Umbilical cord (tissue), 2 donors: Measurements from ENCODE around the gene NAA40. TPM values are rescaled to one million over a fixed set of nuclear protein-coding genes. Genes with fewer than 3 reads are reported as not detected.

Experiments used
- DNase-seq: peaks from one replicate; pipeline ENCODE4 v3.0.0-alpha.2; 2015; ENCODE audit warnings: low spot score
- total RNA-seq: library from RNA; depleted of rRNA; stranded (reverse); fragments of >200 nt; gene quantifications from one replicate; pipeline ENCODE4 v1.2.3, GENCODE V29; 2014; ENCODE audit warnings: low replicate concordance; ENCODE audit not compliant: insufficient read depth

Gene NAA40
- 3.6 TPM for total RNA-seq

- peak; percentile 93 for DNase-seq
Measured at GRCh38 chr11:63938479-63939396, at the start of gene NAA40. Gene NAA40, plus strand, starts transcription at chr11:63939002. Its CDS starts 95 bp downstream, at chr11:63939097.

GRCh38 chr11:63889344-63889743, 49.5 kb upstream of the NAA40 start:
- DNase-seq, result no peak

DNA sequence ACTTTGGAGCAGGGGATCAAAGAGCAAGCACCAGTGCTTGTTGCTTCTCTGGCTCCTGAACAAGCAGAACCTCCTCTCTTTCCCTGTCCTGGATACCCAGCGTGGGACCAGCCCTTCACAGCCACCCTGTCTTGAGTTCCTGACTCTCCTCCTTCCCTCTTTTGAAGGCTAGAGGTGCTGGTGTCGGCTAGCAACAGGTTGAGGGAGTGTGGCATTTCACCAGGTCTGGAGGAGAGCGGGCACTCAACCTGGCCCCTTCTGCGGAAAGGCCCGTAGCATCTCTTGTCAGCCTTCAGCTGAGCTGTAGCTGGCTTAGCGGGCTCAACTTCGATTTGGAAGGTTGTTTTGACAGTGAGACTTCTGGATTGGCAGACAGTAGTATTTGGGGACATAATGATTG, 48.4 kb upstream of the NAA40 start:
- DNase-seq, result no peak

DNA sequence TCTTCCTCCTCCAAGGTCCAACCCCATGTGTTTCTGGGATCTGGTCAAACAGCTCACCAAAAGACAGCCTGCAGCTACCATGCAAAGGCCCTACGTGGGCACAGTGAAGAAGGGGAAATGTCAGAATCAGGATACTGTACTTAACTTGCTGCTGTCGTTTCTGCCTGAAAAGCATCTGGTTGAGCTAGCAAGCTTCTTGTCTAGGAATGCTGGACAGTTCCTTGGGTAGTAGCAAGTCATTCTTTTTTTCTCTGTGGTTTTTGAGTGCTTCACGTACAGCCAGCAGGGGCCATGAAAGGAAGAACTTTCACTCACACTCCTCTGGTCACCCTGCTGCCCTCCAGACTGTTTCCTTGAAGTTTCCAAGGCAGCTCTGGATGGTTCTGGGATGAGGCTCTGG, 46.6 kb upstream of the NAA40 start:
- no peak for DNase-seq

- no peak for DNase-seq
Measured at GRCh38 chr11:63893355-63893754, 45.4 kb upstream of the NAA40 start.

DNA sequence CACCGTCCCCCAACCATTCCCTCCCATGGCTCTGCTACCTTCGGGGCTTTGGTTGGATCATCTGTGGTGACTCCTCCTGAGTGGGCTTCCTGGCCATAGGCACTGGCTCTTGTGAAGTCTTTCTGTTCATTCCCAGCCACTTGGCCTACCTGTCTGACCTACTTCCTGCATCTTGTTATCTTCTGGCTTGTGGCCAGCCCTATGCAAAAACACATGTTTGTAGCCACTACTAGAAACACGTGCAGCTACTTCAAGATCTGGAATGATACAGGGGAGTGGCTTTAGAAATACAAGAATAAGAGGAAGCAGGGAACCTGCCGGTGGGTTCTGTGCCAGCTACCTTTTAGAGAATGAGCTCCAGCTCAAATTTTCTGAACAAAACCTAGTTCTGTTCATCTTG, 42.7 kb upstream of the NAA40 start:
- no peak for DNase-seq

DNA sequence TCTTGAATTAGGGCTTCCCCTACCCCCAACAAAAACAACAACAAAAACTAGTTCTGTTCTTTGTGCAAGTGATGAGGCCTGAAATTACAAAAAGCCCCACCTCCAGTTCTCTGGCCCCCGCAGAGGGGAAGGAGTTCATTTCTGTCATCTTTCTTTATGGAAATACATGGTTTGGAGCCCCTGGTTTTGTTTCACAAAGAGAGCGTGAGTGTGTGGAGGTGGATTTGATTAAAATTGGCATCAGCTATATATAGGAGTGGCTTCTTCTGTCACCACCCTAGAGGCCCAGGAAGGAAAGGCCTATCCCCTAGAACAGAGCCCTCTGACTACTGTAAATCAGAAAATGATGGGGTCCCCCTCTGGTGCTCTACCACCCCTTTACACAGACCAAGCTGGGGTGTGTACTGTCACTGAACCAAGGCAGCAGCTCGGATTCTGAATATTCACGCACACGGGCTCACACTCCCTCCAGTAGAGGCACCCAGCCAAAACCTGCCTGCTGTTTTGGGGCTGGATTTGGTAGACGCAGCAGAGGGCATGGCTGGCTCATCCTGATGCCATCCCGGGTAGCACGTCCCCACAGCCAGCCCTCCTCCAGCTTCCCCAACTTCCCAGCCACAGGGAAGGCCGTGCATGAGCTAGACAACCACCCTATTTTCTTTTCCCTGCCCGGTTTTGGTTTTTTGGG, 41.2 kb upstream of the NAA40 start:
- DNase-seq, result no peak

GRCh38 chr11:63901660-63902059, 37.1 kb upstream of the NAA40 start:
- no peak for DNase-seq

DNA sequence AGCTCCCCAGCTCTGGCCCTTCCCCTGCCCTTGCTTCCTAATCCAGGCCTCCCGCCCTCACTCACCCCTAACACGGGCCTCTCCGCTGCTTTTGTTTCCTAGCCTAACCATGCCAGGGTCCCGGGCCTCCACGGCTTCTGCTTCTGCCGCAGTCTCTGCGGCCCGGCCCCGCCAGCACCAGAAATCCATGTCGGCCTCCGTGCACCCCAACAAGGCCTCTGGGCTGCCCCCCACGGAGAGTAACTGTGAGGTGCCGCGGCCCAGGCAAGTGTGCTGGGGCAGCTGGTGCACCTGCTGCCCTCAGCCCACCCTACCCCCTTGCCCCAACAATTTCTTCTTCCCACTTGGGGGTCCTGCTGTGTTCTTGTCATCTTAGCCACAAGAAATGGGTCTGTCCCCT, 34.9 kb upstream of the NAA40 start:
- no peak for DNase-seq

DNA sequence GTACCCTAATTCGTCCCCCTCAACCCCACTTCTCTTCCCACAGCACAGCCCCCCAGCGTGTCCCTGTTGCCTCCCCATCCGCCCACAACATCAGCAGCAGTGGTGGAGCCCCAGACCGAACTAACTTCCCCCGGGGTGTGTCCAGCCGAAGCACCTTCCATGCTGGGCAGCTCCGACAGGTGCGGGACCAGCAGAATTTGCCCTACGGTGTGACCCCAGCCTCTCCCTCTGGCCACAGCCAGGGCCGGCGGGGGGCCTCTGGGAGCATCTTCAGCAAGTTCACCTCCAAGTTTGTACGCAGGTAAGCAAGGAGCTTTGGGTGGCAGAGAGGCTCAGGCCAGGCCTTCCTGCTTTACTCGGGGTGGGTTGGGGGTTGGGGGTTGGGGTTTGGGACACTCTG, 34.1 kb upstream of the NAA40 start:
- DNase-seq, result no peak

DNA sequence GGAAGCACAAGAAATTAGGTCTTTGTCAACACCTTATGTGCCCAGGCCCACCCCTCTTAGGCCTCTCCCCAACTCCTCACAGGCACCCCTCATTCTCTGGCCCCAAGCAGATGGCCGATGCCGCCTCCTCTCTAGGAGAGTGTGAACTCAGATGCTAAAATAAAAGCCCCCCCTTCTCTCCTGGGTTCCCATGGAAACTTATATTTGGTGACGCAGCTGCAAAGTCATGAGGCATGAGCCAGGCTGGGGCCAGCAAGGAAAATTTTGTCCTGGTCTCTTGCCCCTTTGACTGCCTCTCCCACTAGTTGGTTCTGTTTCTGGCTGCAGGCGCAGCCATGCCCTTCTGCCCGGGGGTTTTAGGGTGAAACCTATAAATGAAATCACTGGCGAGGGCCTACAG, 33.6 kb upstream of the NAA40 start:
- no peak for DNase-seq

GRCh38 chr11:63906087-63906486, 32.7 kb upstream of the NAA40 start:
- no peak for DNase-seq

DNA sequence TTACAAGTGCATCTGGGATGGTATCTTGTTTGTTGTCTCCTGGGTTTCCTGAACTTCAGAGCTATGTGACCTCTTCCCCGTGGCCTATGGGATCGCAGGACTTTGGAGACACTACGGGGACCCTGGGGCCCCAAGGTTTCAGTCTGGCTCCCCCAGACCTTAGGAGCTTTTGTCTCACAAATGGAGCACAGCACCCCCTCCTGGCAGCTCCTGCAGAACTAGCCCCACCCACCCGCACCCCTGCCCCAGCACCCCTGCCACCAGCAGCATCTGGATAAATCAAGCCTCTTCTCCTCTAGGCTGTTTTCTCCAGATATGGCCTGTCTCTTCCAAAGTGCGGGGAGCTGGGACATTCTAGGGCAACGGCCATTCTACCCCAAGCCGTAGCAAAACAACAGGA, 32.2 kb upstream of the NAA40 start:
- no peak for DNase-seq

GRCh38 chr11:63907063-63907462, 31.7 kb upstream of the NAA40 start:
- no peak for DNase-seq

- DNase-seq, result peak; percentile 19
Measured at GRCh38 chr11:63907808-63908530, 30.8 kb upstream of the NAA40 start.

GRCh38 chr11:63908631-63909401, 30.0 kb upstream of the NAA40 start:
- DNase-seq, result peak; percentile 74

GRCh38 chr11:63909591-63910506, 29.0 kb upstream of the NAA40 start:
- peak; percentile 84 for DNase-seq

- peak; percentile 20 for DNase-seq
Measured at GRCh38 chr11:63910675-63911074, 28.1 kb upstream of the NAA40 start.

DNA sequence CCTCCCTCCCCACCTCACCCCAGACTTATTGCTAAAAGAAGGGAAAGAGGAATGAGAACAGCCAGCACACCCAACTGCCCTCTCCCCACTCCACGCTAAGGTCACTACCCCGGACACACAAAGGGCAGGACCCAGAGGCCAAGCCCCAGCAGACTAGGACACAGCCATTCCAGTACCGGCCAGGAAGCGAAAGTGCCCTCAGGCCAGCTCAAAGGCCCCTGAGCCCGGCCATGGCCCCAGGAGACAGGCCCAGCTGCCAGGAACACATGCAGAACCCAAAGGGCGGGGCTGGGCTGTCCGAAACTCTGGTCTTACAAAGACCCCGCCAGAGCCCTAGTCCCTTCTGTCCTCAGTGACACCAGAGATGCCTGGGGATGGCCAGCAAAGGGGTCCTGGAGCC, 27.4 kb upstream of the NAA40 start:
- no peak for DNase-seq

DNA sequence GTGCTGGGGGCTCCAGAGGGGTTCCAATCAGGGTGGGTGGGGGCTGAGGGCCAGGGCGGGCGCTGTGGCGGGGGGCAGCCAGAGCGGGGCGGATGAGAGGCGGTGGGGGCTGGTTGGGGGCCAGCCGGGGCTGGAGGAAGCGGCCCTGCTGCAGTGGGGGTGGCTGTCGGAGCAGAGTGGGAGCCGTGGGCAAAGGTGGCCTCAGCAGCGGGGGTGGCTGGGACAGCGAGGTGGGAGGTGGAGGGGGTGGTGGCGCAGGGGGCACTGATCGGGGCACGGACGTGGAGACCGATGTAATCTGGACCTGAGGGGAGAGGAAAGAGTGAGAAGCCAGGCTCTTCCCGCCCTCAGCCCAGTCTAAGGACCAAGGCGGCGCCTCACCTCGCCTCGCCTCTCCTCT, 26.9 kb upstream of the NAA40 start:
- no peak for DNase-seq
